ENCODE measurements around the gene NPIPA7.
"Not testable (repeated sequence)": the region's sequence is repeated elsewhere in the genome, so short reads cannot be mapped to it uniquely, and the experiment has no call there.

NPIPA7 gene

GRCh38 chr16:16420515-16420914 lies 41.6 kb downstream of the NPIPA7 start:
- DNase-seq = not testable (repeated sequence)

GRCh38 chr16:16425146-16425545 lies 46.2 kb downstream of the NPIPA7 start:
- DNase-seq = not testable (repeated sequence)

- DNase-seq = not testable (repeated sequence)
These were observed 52.2 kb downstream of the NPIPA7 start for GRCh38 chr16:16431135-16431534.

- not testable (repeated sequence) for DNase-seq
These were observed 55.8 kb downstream of the NPIPA7 start for GRCh38 chr16:16434711-16435110.

GRCh38 chr16:16441401-16441800 lies 62.5 kb downstream of the NPIPA7 start:
- DNase-seq = not testable (repeated sequence)

Data from cortex of kidney (tissue), 1 donor.